ENCODE results near the gene FN1.
A peak's percentile ranks its signal among the peaks of the same experiment; 100 is the strongest.

Gene FN1

DNA sequence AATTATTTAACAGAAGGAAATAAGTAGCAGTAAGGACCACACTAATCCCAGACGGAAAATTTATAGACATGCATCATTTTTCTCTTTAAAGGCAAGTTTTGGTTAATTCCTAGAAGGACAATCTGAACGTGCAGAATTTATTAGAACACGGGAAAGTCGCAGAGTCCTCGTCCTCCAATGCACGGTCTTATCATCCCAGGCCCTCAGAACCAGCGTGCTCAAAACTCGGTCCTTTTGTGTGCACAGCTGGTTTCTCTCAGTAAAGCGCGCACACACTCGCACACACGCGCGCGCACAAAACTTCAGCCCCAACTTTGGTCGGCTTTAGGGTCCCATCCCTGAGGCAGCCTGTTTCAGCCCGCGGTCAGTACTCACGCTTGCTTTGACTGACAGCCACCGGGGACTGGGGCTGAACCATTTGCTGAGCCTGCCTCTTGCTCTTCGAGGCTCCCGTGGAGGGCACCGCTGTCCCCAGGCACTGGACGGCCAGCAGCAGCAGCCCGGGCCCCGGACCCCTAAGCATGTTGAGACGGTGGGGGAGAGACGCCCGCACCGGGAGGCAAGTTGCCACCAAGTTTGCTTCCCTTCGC is 493 bp downstream of the FN1 start:
- DNase-seq (ENCODE audit: low read depth), result no peak
- TF ChIP-seq, protein P1, sequence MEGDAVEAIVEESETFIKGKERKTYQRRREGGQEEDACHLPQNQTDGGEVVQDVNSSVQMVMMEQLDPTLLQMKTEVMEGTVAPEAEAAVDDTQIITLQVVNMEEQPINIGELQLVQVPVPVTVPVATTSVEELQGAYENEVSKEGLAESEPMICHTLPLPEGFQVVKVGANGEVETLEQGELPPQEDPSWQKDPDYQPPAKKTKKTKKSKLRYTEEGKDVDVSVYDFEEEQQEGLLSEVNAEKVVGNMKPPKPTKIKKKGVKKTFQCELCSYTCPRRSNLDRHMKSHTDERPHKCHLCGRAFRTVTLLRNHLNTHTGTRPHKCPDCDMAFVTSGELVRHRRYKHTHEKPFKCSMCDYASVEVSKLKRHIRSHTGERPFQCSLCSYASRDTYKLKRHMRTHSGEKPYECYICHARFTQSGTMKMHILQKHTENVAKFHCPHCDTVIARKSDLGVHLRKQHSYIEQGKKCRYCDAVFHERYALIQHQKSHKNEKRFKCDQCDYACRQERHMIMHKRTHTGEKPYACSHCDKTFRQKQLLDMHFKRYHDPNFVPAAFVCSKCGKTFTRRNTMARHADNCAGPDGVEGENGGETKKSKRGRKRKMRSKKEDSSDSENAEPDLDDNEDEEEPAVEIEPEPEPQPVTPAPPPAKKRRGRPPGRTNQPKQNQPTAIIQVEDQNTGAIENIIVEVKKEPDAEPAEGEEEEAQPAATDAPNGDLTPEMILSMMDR (IDR thresholded peaks at IDR 0.05; ENCODE audit: insufficient read depth, low read depth, low read length, missing control alignments), result no peak
- H3K4me3 ChIP-seq (ENCODE audit: low read depth, low read length), result peak overlapping the region; percentile 5; the same call in 1 of the 2 replicates

- DNase-seq (ENCODE audit: low read depth), result no peak
- no peak overlapping the region for H3K4me3 ChIP-seq (ENCODE audit: low read depth, low read length)
- TF ChIP-seq, protein P1 (IDR thresholded peaks at IDR 0.05; ENCODE audit: insufficient read depth, low read depth, low read length, missing control alignments), result no peak
Observed at GRCh38 chr2:215434447-215435279, 1.2 kb downstream of the FN1 start.

DNA sequence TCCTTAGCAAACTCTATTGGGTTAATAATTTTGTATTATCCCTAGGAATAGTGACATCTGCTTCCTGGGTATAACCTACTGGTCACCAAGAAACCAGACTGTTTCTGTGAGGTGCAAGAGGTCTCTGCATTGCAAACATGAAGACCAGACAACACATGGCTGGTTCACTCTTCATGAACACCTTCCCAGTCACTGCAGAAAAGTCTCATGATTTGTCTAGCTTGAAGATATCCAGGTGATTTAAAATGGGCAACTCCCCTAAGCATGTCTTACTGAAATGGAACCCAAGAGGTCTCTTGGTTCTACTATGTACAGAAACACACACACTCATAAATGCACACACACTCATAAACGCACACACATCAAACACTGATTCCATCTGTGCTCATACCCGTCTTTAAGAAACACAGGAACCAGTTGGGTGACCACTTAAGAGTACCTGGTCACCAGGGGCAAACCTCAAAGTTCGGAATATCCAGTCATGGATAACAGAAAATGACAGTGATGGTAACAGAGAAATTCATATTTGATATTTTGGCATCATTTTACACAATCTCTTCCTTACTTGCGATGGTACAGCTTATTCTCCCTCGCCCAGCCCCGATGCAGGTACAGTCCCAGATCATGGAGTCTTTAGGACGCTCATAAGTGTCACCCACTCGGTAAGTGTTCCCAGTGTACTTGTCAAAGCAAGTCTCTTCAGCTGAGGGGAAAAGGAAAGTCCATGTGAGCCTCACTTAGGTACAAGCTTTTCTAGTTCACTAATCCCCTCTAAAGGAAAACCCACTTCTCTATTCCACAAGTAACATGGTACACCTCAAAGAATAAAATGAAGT is 2.9 kb downstream of the FN1 start:
- no peak for DNase-seq (ENCODE audit: low read depth)
- TF ChIP-seq, protein P1 (IDR thresholded peaks at IDR 0.05; ENCODE audit: insufficient read depth, low read depth, low read length, missing control alignments), result no peak
- H3K4me3 ChIP-seq (ENCODE audit: low read depth, low read length), result no peak overlapping the region

DNA sequence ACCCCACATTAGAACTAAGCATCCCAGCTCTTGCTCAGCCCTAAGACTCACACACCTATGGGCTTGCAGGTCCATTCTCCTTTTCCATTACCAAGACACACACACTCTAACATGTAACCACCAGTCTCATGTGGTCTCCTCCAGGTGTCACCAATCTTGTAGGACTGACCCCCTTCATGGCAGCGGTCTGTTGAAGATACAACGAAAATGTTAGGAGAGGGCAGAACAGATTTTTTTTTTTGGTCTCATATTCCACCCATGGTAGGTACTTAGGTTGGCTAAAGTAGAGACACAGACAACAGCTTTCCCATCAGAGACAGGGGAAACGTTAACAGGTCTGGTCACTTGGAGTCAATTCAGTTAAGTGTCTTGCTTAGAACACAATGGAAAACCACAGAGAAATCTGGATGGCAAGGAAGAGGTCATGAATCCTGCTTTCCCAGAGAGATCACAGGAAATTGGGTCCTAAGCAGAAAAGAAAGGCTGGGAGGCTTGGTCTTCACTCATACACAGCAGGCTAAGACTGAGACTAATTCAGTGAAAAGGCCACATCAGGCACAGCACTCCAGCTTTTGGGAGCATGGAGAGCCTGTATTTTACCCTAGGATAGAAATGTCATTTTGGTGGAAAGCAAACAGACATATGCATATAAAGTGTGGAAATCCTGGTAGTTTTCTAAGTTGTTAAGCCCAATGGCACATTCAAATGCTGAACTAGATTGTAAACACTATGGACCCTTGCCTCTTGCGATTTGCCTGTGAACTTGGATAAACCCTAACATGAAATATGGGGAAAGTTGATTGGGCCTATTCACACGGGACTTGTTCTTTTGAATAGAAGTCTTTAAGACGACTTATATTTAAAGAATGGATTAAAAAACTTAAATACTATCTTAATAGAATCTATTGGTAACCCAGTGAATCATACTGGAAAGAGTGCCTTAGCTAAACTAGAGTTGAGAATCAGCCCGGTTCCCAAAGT is 3.8 kb downstream of the FN1 start:
- no peak for DNase-seq (ENCODE audit: low read depth)
- H3K4me3 ChIP-seq (ENCODE audit: low read depth, low read length), result no peak overlapping the region
- TF ChIP-seq, protein P1 (IDR thresholded peaks at IDR 0.05; ENCODE audit: insufficient read depth, low read depth, low read length, missing control alignments), result no peak

- DNase-seq (ENCODE audit: low read depth), result no peak
- no peak overlapping the region for H3K4me3 ChIP-seq (ENCODE audit: low read depth, low read length)
- TF ChIP-seq, protein P1 (IDR thresholded peaks at IDR 0.05; ENCODE audit: insufficient read depth, low read depth, low read length, missing control alignments), result no peak
Observed at GRCh38 chr2:215431290-215431689, 4.6 kb downstream of the FN1 start.
